ENCODE measurements around the gene MAP2K3.
"Not testable (repeated sequence)": the region's sequence is repeated elsewhere in the genome, so short reads cannot be mapped to it uniquely, and the experiment has no call there.

The MAP2K3 gene

DNA sequence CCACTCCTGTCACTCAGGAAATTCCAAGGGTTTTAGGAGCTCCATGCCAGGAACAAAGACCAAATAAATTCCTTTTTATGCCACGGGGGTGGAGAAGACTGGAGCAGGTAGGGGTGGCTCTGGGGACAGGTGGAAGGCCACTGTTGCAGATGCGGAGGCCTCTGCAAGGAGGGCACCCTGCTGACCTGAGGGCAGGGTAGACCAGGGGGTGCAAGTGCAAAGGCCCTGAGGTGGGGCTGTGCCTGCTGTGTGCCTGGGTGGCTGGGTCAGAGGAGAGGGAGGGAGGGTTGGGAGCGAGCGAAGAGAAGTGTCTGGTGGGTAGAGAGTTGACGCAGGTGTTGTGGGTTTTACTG lies 22.7 kb downstream of the MAP2K3 start:
- in situ Hi-C loops (cut with HindIII; ENCODE audit: low sequenced_read_pairs): not testable (repeated sequence)

DNA sequence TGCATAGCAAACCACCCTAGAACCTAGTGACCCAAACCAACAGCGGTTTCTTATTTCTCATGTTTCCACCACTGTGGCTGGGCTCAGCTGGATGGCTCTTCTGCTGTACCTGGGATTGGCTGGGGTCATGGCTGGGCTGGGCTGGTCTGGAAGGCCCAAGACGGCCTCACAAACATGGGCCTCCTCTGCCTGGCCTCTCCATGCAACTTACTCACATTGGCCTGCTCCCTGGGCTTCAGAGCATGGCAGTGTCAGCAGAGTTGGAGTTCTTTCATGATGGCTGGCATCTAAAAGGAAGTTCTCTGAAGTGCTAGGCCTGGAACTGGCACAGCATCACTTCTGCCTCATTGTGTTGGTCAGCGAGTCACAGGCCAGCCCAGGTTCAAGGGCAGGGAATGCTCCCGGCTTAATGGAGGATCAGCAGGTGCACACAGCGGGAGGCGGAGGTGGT lies 24.4 kb downstream of the MAP2K3 start:
- in situ Hi-C loops (cut with HindIII; ENCODE audit: low sequenced_read_pairs): not testable (repeated sequence)

DNA sequence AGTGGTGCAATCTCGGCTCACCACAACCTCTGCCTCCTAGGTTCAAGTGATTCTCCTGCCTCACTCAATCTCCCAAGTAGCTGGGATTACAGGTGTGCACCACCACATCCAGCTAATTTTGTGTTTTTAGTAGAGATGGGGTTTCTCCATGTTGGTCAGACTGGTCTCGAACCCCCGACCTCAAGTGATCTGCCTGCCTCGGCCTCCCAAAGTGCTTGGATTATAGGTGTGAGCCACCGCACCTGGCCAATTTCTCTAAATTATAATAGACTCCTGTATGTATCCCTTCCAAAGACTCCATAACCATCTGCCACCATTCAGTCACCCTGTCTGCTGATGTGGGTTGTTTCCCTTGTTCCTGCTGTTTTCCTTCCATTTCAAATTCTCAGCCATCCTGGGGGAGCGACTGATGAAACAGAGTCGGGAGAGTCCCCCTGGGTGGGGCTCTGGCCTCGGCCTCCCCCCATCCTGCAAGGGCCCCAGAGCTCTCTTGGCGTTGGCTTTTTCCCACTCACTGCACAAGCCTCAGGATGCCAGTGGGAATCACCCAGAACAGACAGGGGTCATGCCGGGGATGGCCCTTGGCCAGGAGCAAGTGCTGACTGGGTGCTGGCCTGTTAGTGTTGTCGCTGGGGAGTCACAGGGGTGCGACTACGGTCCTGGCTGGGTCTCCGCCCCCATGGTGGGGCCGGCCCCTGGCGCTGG lies 25.7 kb downstream of the MAP2K3 start:
- in situ Hi-C loops (cut with HindIII; ENCODE audit: low sequenced_read_pairs): not testable (repeated sequence)

DNA sequence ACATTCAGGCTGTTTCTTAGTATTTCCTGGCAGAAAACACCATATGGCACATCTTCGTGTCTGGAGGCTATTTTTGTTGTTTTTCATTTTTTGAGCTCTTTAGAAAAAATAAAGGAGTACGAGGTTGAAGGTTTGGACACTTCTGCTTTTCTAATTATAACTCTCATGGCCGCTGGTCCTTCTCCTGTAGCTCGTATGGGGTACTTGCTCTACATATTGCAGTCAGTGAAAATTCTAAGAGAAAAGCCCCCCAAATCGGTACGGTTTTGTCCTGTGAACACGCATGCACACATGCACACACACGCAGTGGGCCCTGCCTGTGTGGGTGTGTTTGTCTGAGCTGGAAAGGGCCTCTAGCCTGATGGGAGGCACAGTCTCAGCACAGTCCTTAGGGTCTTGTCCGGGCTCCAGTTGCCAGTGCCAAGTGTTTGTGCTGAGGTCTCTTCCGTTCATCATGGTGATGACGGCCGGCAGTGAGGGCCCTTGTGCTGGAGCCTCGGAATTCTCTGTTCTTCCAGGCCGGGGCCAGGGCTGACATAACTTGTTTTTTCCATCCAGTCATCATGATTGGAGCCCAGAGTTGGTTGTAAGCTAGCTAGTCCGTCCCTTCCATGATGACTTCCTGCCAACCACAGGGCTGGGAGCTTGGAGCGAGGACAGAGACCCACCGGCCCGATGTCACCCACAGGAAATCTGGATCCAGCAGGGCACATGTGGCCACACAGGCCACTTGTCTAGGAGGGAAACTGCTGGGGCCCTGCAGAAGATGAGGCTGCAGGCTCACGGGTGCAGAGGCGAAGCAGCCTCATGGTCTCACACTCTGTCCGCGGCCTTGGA lies 26.5 kb downstream of the MAP2K3 start:
- in situ Hi-C loops (cut with HindIII; ENCODE audit: low sequenced_read_pairs): not testable (repeated sequence)

GRCh38 chr17:21313320-21313719 lies 28.8 kb downstream of the MAP2K3 start:
- in situ Hi-C loops (cut with HindIII; ENCODE audit: low sequenced_read_pairs): no loop called here

- in situ Hi-C loops (cut with HindIII; ENCODE audit: low sequenced_read_pairs): not testable (repeated sequence)
Observed at GRCh38 chr17:21313761-21314160, 29.2 kb downstream of the MAP2K3 start.

GRCh38 chr17:21314261-21314664 lies 29.8 kb downstream of the MAP2K3 start:
- in situ Hi-C loops (cut with HindIII; ENCODE audit: low sequenced_read_pairs): not testable (repeated sequence)

- in situ Hi-C loops (cut with HindIII; ENCODE audit: low sequenced_read_pairs): not testable (repeated sequence)
Observed at GRCh38 chr17:21314701-21315111, 30.2 kb downstream of the MAP2K3 start.

DNA sequence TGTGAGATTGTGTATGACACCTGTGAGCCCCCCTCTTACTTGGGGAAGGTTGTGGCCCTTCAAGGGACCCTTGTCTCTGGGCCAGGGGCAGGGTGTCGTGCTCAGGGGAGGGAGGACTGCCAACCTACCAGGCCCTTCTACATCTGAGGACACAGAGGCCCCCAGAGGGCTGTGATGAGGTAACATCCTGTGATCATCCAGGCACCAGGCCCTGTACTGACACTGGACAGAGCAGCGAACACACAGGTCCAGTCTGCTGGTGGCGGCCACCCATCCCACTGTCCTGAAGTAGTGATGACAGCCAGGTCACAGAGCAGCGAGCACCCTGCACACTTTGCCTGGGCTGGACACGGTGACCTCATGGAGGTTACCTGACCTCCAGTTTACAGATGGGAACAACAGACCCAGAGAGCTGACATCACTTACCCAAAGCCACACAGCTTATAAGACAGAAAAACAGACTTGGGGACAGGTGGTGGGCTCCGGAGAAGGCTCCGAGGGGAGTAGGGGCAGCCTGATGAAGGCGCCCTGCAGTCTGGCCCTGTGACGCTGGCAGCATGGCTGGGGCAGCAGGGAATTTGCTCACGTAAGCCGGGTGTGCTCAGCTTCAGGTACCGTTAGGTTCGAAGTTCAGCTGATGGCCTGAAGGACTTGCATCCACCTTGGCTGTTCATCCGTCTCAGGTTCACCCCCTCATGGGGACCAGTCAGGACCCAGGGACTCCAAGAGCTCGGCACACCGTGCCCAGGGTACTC lies 30.9 kb downstream of the MAP2K3 start:
- in situ Hi-C loops (cut with HindIII; ENCODE audit: low sequenced_read_pairs): not testable (repeated sequence)

- in situ Hi-C loops (cut with HindIII; ENCODE audit: low sequenced_read_pairs): not testable (repeated sequence)
Observed at GRCh38 chr17:21316212-21316886, 31.8 kb downstream of the MAP2K3 start.

- in situ Hi-C loops (cut with HindIII; ENCODE audit: low sequenced_read_pairs): not testable (repeated sequence)
Observed at GRCh38 chr17:21316887-21317500, 32.5 kb downstream of the MAP2K3 start.

DNA sequence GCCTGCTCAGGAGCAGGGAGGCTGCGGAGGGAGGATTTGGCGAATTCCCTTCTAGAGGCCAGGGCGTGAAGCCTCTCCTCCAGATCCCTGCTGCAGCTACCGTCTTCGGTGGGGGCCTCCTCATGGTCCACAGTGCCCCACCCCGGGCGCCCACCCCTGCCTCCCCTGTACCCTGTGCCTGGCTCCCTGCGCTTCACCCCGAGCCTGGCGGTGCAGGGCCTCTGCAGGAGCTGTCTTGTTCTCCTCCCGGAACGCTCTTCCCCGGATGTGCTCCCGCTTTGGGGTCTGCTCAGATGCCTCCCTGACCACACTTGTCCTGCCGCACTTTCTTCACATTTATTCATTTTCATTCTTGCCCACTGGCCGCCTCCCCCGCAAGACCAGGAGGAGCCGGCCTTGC lies 33.3 kb downstream of the MAP2K3 start:
- in situ Hi-C loops (cut with HindIII; ENCODE audit: low sequenced_read_pairs): not testable (repeated sequence)

DNA sequence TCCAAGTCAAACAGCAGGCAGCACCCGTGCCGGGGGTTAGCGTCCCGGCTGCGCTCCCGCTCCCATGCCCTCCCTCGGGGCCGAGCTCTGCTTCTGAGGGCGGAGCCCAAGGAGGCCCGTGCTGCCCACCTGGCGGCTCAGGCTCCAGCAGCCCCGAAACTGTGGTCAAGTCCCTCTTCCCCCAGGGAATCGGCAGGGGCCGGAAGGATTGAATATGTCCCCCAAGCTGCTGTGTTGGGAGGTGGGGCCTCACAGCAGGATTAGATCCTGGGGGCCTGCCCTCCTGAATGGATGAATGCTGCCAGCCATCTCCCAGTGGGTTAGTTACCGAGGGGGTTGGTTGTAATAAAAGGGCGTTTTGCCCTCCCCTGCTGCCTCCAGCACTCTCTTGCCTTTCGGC lies 33.9 kb downstream of the MAP2K3 start:
- in situ Hi-C loops (cut with HindIII; ENCODE audit: low sequenced_read_pairs): no loop called here

DNA sequence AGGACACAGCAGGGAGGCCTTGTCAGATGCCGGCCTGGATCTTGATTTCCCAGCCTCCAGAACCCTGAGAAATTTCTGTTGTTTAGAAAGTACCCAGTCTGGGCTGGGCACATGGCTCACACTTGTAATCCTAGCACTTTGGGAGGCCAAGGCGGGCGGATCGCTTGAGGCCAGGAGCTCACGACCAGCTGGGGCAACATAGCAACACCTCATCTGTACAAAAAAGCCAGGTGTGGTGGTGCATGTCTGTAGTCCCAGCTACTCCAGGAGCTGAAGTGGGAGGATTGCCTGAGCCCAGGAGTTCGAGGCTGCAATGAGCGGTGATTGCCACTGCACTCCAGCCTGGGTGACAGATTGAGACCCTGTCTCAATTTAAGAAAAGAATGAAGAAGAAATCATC lies 34.3 kb downstream of the MAP2K3 start:
- in situ Hi-C loops (cut with HindIII; ENCODE audit: low sequenced_read_pairs): not testable (repeated sequence)

DNA sequence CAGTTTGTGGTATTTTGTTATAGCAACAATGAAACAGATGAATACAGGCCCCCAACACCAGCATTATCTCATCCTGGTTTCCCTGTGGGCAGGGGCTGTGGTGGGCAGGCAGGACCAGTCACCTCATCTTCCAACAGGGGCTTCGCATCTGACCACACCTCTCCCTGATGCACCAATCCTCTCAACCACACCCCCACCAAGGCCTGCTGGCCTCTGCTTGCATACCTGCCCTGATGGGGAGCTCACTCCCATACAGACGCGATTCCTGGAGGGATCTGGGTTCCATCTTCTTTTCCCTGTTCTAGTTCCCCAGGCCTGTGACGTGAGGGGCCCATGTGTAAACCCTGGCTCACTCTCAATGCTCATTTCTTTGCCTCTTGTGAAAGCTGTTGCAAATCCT lies 34.7 kb downstream of the MAP2K3 start:
- in situ Hi-C loops (cut with HindIII; ENCODE audit: low sequenced_read_pairs): not testable (repeated sequence)

DNA sequence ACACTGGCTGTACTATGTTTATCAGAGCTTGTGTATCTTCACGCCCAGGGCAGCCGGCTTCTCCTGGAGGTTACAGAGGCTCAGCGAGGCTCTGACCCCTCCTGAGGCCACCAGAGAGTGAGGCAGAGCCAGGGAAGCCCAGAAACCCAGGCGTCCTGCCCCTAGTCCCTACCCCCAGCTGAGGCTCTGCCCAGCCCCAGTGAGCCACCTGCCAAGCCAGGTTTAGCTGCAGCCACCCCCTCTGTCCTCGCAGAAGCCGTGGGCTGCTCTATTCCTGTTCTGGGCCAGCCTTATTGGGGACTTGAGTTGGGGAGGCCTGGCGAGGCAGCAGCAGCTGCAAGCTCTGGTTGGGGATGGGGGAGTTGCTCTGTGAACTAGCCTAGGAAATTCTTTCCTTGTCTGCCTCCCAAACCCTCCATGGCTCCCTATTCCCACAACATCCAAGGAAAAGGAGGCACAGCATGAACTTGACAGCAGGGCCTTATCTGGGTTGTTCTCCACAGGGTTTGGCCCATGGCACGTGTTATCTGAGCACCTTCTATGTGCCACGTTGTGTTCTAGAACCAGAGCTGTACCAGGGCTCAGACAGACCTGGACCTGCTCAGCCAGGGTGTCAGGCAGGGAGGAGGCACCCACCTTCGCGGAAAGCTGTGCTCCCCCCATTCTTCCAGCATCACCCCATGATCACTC lies 35.3 kb downstream of the MAP2K3 start:
- in situ Hi-C loops (cut with HindIII; ENCODE audit: low sequenced_read_pairs): not testable (repeated sequence)

- in situ Hi-C loops (cut with HindIII; ENCODE audit: low sequenced_read_pairs): not testable (repeated sequence)
Observed at GRCh38 chr17:21320430-21320829, 35.9 kb downstream of the MAP2K3 start.

DNA sequence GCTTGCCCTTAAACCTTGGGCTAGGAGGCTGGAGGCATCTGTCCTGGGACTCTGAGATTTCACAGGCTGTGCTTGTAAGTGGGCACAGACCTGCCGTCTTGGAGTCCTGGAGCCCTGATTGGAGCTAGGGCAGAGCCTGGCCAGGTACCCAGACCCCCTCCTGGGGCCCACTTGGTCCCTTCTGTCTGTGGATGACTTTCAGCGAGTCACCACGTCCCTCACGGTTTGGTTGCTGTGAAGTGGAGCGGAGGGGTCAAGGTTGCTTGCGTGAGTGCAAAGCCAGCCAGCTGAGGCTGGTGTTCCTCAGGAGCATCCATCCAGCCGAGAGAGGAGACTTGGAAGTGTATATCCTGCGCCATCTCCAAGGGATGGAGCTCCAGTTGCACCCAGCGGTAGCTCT lies 36.5 kb downstream of the MAP2K3 start:
- in situ Hi-C loops (cut with HindIII; ENCODE audit: low sequenced_read_pairs): not testable (repeated sequence)

GRCh38 chr17:21321744-21322191 lies 37.3 kb downstream of the MAP2K3 start:
- in situ Hi-C loops (cut with HindIII; ENCODE audit: low sequenced_read_pairs): not testable (repeated sequence)
